NCI-H1930 (cell line): ENCODE results near the gene C1QTNF4.
A peak's percentile ranks its signal among the peaks of the same experiment; 100 is the strongest.
"Not testable (repeated sequence)": the region's sequence is repeated elsewhere in the genome, so short reads cannot be mapped to it uniquely, and the experiment has no call there.

Source experiments
- DNase-seq, 2 experiments: peaks; one replicate each; lab custom pipeline; 2025; lab: John Stamatoyannopoulos, UW

C1QTNF4 gene

DNA sequence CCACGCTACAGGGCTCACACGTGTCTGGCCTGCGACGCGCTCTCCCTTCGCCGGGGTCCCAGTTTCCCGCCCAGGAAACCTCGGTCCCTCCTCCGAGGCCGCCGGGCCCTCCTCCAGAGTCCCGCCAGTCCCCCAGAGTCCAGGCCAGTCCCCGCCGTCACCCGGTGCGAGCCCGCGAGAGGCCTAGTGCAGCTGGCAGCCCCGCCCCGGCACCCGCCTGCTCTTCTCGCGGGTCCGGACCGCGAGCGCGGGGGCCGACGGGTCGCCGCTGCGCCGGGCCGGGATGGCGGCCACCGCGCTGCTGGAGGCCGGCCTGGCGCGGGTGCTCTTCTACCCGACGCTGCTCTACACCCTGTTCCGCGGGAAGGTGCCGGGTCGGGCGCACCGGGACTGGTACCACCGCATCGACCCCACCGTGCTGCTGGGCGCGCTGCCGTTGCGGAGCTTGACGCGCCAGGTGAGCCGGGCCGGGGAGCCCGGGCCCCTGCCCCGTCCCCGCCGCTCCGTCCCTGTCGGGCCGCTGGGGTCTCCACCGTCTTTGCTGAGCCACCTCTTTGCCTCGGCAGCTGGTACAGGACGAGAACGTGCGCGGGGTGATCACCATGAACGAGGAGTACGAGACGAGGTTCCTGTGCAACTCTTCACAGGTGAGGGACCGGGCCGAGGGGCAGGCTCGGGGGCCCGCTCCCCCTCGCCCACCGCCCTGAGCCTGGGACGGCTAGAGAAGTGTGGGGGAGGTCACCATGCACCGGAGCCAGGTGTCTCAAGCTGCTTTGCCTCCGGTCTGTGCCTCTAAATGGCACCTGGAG is 28.7 kb downstream of the C1QTNF4 start, which contains the start of gene PTPMT1:
TSS of gene PTPMT1 (plus strand) at position 260 of the 809 bp plus-strand sequence. CDS start at position 284, 24 bp downstream.
- DNase-seq: peak; percentile 61

DNA sequence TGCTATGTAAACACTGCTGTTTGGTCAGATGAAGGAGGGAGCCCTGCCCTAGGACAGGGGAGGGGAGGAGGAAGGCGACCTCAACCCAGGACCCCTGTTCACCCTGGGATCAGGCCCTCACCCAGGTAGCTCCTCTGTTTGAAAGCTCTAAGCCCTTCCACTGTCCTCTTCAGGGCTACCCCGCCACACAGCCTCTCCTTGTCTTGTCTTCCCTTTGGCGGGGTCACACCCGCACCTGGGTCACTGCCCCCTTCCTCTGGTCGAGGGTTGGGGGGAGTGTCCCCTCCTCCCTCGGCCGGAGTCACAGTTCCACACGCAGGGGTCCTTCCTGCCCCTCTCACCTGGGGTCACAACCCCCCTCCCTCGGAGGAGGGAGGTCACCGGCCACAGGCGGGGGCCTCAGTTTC is 29.3 kb downstream of the C1QTNF4 start:
- DNase-seq: no peak

DNA sequence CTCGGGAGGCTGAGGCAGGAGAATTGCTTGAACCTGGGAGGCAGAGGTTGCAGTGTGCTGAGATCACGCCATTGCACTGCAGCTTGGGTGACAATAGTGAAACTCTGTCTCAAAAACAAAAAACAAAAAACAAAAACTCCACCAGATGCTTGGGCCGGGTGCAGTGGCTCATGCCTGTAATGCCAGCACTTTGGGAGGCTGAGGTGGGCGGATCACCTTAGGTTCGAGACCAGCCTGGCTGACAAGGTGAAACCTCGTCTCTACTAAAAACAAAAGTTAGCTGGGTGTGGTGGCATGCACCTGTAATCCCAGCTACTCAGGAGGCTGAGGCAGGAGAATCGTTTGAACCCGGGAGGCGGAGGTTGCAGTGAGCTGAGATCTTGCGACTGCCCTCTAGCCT is 29.8 kb downstream of the C1QTNF4 start:
- DNase-seq: not testable (repeated sequence)

DNA sequence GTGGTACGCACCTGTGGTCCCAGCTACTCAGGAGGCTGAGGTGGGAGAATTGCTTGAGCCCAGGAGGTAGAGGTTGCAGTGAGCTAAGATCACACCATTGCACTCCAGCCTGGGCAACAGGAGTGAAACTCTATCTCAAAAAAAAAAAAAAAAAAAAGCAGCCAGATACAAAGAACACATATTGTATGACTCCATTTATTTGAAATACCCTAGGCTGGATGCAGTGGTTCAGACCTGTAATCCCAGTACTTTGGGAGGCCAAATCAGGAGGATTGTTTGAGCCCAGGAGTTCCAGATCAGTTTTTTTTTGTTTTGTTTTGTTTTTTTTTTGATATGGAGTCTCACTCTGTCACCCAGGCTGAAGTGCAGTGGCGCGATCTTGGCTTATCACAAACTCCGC is 31.8 kb downstream of the C1QTNF4 start:
- DNase-seq: not testable (repeated sequence)

DNA sequence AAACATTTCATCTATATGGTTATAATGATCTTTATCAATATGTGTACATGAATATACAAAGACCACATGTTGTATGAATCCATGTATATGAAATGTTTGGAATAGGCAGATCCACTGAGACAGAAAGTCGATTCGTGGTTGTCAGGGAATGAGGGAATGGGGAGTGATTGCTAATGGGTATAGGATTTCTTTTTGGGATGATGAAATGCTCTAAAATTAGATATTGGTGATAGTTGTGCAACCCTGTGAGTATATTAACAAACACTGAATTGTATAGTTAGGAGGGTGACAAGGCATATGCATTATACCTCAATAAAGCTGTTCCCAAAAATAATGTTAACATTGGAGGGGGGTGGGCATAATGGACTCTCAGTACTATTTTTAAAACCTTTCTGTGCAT is 33.8 kb downstream of the C1QTNF4 start:
- no peak for DNase-seq

DNA sequence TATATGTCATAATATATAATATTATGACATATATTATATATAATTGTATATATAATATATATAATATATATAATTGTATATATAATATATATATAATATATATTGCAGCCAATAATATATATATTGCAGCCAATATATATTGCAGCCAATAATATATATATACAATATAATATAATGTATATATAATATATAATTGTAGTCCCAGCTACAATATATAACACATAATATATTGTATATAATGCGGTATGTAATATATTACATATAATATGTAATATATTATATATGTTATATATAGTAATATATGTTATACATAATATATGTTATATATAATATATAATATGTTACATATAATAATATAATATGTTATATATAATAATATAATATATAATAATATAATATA is 35.5 kb downstream of the C1QTNF4 start:
- DNase-seq: no peak

DNA sequence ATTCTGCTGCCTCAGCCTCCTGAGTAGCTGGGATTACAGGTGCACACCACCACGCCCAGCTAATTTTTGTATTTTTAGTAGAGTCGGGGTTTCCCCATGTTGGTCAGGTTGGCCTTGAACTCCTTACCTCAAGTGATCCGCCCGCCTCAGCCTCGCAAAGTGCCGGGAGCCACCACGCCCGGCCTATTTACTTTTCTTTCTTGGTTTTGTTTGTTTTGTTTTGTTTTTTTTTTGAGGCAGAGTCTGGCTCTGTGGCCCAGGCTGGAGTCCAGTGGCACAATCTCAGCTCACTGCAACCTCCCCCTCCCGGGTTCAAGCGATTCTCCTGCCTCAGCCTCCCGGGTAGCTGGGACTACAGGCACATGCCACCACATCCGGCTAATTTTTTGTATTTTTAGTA is 37.2 kb downstream of the C1QTNF4 start:
- DNase-seq: not testable (repeated sequence)

DNA sequence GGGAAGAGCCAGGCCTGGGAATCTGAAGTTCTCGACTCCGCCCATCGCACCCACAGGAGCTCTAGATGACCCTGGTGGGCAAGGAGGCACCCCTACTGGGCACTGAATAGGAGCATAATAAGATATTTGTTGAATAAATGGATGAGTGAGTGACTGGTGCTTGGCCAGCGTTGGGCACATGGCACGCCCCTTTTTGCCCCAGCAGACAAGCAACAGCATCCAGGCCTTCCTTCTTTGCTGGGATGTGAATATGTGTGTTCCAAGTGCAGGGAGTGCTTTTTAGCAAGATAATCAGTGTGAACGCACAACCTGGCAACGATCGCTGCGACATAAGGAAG is 40.8 kb downstream of the C1QTNF4 start:
- no peak for DNase-seq

DNA sequence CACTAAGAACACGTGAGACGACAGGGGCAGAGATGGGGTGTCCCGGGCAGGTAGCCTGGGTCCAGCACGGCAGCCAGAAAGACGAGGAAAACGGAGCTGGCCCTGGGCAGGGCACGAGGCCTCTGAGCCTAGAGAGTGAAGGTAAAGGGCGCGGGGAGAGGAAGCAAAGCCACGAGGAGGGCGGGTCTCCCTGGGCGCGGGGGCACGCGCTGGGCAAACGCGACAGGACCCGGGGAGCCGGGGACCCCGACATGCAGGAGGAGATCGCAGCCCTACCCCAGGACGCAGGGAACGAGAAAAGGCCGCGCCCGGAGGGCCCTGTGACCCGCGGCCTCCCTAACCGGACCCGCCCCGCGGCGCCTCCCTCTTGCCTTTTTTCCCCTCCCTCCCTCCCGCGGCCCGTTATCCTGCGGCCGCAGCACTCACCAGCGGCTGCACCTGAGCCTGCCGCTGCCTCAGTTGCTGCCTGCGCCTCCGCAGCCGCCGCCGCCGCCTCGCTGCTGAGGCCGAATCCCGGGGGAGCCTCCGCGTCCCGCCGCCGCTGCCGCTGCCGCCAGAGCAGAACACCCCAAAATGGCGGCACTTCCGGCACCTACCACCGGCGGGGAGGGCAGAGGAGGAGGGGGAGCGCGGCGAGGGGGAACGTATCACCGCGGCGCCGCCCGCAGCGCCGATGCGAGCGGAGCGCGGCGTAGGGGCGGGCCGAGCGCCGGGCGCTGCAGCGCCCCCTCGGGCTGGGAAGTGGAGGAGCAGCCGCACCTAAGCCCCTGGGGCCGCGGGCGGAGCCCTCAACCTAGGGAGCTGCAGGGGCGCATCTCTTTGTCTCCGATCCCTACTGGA is 41.4 kb downstream of the C1QTNF4 start, which contains the start of gene CELF1:
TSS of gene CELF1 (minus strand) at position 567 of the 840 bp plus-strand sequence. CDS start 53,609 bp downstream, outside the sequence.
- peak; percentile 94 to 97 for DNase-seq

DNA sequence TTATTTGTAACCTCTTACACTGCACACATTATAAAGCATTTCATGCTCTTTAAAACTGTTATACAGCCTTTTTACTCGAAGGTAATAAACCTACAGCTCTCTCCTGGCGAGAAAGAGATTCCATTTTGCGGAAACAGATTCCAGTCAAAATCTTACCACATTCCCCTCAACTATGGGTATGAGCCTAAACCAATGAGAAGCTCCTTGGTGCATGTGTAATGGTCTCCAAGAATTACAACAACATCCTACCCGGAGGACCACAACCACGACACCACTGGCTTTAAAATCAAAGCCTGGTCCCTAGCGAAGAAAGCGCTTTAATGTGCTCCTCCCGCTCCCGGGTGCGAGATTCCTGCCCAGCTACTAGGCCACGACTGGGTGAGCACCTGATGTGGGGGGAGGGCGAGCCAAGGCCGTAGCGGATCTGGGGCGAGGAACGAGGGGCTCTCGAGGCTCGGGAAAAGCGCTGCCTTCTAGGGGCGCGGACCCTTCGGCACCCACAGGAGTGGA is 42.1 kb downstream of the C1QTNF4 start:
- DNase-seq: no peak

DNA sequence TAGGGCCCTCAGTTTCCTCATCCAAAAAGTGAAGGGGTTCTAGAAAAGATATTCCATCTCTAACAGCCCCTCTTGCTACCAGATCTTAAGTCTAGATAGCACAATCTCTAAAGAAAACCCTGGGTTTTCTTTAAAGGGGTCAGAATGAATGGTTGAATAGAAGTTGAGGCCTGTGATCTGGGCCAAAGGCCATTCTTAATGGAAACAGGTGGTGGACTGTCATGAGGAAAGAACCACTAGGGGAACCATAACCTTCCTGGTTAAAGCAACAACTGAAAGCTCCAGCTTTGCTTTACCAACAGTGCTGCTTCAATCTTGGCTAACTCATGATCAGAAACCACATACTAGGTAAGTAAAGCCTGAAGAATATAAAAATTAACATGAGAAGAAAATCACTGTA is 43.1 kb downstream of the C1QTNF4 start:
- DNase-seq: no peak

DNA sequence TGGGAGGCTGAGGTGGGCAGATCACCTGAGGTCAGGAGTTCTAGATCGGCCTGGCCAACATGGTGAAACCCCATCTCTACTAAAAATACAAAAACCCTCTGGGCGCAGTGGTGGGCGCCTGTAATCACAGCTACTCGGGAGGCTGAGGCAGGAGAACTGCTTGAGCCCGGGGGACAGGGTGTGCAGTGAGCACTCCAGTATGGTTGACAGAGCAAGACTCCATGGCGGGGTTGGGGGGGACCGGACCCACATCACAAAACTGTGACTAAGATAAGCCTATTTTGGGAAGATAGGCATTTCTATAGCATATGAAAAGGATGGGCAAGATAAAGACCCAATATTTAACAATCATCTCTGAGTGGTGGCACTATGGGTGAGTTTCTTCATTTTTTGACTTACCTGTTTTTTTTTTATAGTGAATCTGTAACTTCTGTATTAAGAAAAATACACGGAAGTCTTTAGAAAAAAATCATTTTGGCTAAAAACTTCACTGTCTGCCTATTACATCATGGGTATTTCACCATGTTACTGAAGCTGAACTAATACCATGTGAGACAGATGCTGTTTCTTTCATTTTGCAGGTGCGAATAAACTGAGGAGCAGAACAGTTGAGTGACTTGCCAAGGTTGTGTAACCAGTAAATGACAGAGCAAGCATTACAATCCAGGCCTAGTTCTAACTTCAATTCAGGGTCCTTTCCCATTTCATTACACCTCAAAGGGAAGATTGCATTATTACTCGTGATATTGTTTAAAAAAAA is 43.7 kb downstream of the C1QTNF4 start:
- no peak for DNase-seq

DNA sequence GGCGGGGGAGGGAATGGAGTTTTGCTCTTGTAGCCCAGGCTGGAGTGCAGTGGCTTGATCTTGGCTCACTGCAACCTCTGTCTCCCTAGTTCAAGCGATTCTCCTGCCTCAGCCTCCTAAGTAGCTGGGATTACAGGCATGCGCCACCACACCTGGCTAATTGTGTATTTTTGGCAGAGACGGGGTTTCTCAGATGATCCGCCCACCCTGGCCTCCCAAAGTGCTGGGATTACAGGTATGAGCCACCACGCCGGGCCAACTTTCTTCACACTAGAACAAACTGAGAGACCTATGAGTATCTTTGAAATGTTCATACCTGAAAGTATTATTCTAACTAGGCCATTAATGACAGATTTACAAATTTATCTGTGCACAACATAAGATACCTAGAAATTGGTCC is 47.9 kb downstream of the C1QTNF4 start:
- DNase-seq: not testable (repeated sequence)

DNA sequence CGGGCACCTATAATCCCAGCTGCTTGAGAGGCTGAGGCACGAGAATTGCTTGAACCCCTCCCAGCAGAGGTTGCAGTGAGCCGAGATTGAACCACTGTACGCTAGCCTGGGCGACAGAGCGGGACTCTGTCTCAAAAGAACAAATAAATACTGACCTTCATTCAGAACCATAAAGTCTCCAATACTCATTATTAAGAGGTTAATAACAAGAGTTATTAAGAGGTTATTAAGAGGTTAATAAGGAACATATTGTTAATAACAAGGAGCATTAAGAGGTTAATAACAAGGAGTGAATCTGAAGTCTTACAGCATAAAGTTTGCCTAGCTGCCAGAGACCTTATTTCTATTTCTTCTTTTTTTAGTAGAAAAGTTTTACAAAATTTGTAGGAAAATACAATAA is 48.9 kb downstream of the C1QTNF4 start:
- DNase-seq: no peak

DNA sequence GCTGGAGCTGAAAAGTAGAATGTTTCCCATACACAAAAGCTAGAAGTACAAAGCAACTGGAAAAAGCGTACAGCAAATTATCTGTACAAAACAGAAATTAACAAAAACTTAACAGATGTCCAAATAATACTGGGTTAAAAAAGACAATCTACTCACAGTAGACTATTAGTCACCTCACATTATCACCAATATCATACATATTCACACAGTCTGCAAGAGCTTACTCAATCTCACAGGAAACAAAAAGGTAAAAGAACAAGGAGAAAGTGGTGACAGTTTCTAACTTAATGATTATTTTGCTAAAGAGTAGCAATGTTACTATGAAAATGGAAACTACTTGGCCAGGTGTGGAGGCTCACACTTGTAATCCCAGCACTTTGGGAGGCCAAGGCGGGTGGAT is 53.1 kb downstream of the C1QTNF4 start:
- DNase-seq: no peak

DNA sequence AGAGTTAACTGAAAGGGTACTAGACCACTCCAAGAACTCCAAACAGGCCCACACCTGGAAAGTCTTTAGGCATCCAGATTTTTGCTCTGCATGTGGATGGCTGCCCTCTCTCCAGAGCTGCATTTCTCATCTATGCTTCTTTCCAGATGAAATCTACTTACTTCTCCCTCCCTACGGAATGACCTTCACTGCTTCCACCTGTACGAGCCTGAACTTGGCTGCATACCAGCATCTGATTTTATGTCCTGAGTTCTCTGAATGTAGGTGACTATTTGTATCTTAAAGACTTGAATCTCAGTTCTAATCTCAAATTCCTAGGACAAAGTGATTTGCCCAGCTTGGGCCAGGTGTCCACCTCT is 54.6 kb downstream of the C1QTNF4 start:
- no peak for DNase-seq
